Hypothalamus (tissue), 51 donors: ENCODE results near the gene GAB2.
A peak's percentile ranks its signal among the peaks of the same experiment; 100 is the strongest.

ENCODE experiments used
- DNase-seq, 51 donors: peaks; one replicate each; lab custom pipeline; 2025; lab: John Stamatoyannopoulos, UW

Gene GAB2

GRCh38 chr11:78170874-78171549 lies 246.6 kb downstream of the GAB2 start:
- DNase-seq: no peak

DNA sequence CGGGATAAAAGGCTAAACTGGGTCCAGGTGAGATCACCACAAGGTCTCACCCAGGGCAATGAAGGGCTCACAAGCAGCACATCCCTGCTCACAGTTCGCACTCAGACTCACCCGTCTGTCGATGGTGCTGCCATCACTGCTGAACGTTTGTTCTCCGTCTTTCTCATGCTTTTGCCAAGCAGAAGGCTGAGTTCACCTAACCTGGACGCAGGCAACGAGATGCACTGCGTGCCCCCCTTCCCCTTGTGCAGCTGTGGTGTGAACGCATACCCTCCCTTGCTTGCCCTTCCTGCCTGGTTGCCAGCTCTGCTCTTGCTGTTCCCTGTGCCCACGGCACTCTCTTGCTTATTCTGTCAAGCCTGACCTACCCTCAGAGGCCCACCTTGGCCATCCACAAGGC lies 247.2 kb downstream of the GAB2 start:
- no peak for DNase-seq

GRCh38 chr11:78168539-78169477 lies 248.8 kb downstream of the GAB2 start:
- DNase-seq: peak in 1 of 51 donors; percentile 53

GRCh38 chr11:78166855-78167469 lies 250.7 kb downstream of the GAB2 start:
- DNase-seq: no peak
